ENCODE data around the gene ARIH2.
A peak's percentile ranks its signal among the peaks of the same experiment; 100 is the strongest.

The ARIH2 gene

GRCh38 chr3:48945432-48945831 lies 26.8 kb downstream of the ARIH2 start:
- peaks cover 3% of the 10 kb centered on the region for H3K36me3 ChIP-seq (ENCODE audit: control insufficient read depth, insufficient read depth, low read length)
- H4K5ac ChIP-seq (ENCODE audit: low read length) = no peak overlapping the region
- H3K27me3 ChIP-seq (ENCODE audit: insufficient read depth, low read length, poor library complexity) = no peaks in the 10 kb centered on the region
- WGBS (ENCODE audit: extremely low coverage, insufficient coverage, low lambda C conversion rate) = no CpG with 5 or more reads among the region's 2 CpGs
- H3K4me2 ChIP-seq (ENCODE audit: low read length) = no peak overlapping the region
- no peak overlapping the region for H3K4ac ChIP-seq (ENCODE audit: low read depth, low read length)
- no peak overlapping the region for H4K8ac ChIP-seq (ENCODE audit: low read depth, low read length)
- H2AK5ac ChIP-seq (ENCODE audit: low read length) = no peak overlapping the region
- no peak overlapping the region for H3K56ac ChIP-seq (ENCODE audit: low read length)
- H2BK120ac ChIP-seq (ENCODE audit: low read depth, low read length) = no peak overlapping the region
- peaks cover 14% of the 10 kb centered on the region for H3K79me1 ChIP-seq (ENCODE audit: low read length)
- no peak overlapping the region for H3K23ac ChIP-seq (ENCODE audit: low read length)
- H2BK15ac ChIP-seq (replicated peaks; ENCODE audit: low read depth) = no peak overlapping the region
- no peak overlapping the region for H3K27ac ChIP-seq (ENCODE audit: low read depth, low read length)
- H3K4me3 ChIP-seq (ENCODE audit: low read length) = no peak overlapping the region
- no peak for DNase-seq
- no peaks in the 10 kb centered on the region for H3K4me1 ChIP-seq (ENCODE audit: control insufficient read depth, low read depth, low read length)
- H3K9ac ChIP-seq (ENCODE audit: low read length) = no peak overlapping the region
- no peak overlapping the region for H3K18ac ChIP-seq (ENCODE audit: low read length)
- no peak overlapping the region for H2BK5ac ChIP-seq (ENCODE audit: low read length)
- H3K79me2 ChIP-seq (ENCODE audit: control insufficient read depth, insufficient read depth, low read length) = peaks cover 9% of the 10 kb centered on the region

GRCh38 chr3:48945891-48946549 lies 27.4 kb downstream of the ARIH2 start:
- H3K27me3 ChIP-seq (ENCODE audit: insufficient read depth, low read length, poor library complexity) = no peaks in the 10 kb centered on the region
- no peak overlapping the region for H4K8ac ChIP-seq (ENCODE audit: low read depth, low read length)
- no peak overlapping the region for H2BK120ac ChIP-seq (ENCODE audit: low read depth, low read length)
- no peak overlapping the region for H4K5ac ChIP-seq (ENCODE audit: low read length)
- H3K4me2 ChIP-seq (ENCODE audit: low read length) = no peak overlapping the region
- no peak overlapping the region for H3K23ac ChIP-seq (ENCODE audit: low read length)
- no CpG with 5 or more reads among the region's 4 CpGs for WGBS (ENCODE audit: extremely low coverage, insufficient coverage, low lambda C conversion rate)
- DNase-seq = no peak
- no peak overlapping the region for H2AK5ac ChIP-seq (ENCODE audit: low read length)
- no peak overlapping the region for H3K27ac ChIP-seq (ENCODE audit: low read depth, low read length)
- H3K79me1 ChIP-seq (ENCODE audit: low read length) = peaks cover 14% of the 10 kb centered on the region
- no peak overlapping the region for H3K56ac ChIP-seq (ENCODE audit: low read length)
- H3K9ac ChIP-seq (ENCODE audit: low read length) = no peak overlapping the region
- no peak overlapping the region for H2BK15ac ChIP-seq (replicated peaks; ENCODE audit: low read depth)
- H3K4ac ChIP-seq (ENCODE audit: low read depth, low read length) = no peak overlapping the region
- H3K4me1 ChIP-seq (ENCODE audit: control insufficient read depth, low read depth, low read length) = no peaks in the 10 kb centered on the region
- H3K79me2 ChIP-seq (ENCODE audit: control insufficient read depth, insufficient read depth, low read length) = peaks cover 10% of the 10 kb centered on the region
- peaks cover 3% of the 10 kb centered on the region for H3K36me3 ChIP-seq (ENCODE audit: control insufficient read depth, insufficient read depth, low read length)
- no peak overlapping the region for H3K4me3 ChIP-seq (ENCODE audit: low read length)
- no peak overlapping the region for H2BK5ac ChIP-seq (ENCODE audit: low read length)
- no peak overlapping the region for H3K18ac ChIP-seq (ENCODE audit: low read length)

- H2BK15ac ChIP-seq (replicated peaks; ENCODE audit: low read depth) = no peak overlapping the region
- H3K23ac ChIP-seq (ENCODE audit: low read length) = no peak overlapping the region
- H3K9ac ChIP-seq (ENCODE audit: low read length) = no peak overlapping the region
- no peaks in the 10 kb centered on the region for H3K36me3 ChIP-seq (ENCODE audit: control insufficient read depth, insufficient read depth, low read length)
- no peak overlapping the region for H4K8ac ChIP-seq (ENCODE audit: low read depth, low read length)
- no peak overlapping the region for H3K18ac ChIP-seq (ENCODE audit: low read length)
- no peak overlapping the region for H4K5ac ChIP-seq (ENCODE audit: low read length)
- no peak overlapping the region for H3K4me2 ChIP-seq (ENCODE audit: low read length)
- no peaks in the 10 kb centered on the region for H3K4me1 ChIP-seq (ENCODE audit: control insufficient read depth, low read depth, low read length)
- H3K27ac ChIP-seq (ENCODE audit: low read depth, low read length) = no peak overlapping the region
- H3K56ac ChIP-seq (ENCODE audit: low read length) = no peak overlapping the region
- peaks cover 2% of the 10 kb centered on the region for H3K79me2 ChIP-seq (ENCODE audit: control insufficient read depth, insufficient read depth, low read length)
- H2BK120ac ChIP-seq (ENCODE audit: low read depth, low read length) = no peak overlapping the region
- no peak overlapping the region for H3K4ac ChIP-seq (ENCODE audit: low read depth, low read length)
- peaks cover 9% of the 10 kb centered on the region for H3K79me1 ChIP-seq (ENCODE audit: low read length)
- no peak overlapping the region for H2BK5ac ChIP-seq (ENCODE audit: low read length)
- no CpG with 5 or more reads among the region's 2 CpGs for WGBS (ENCODE audit: extremely low coverage, insufficient coverage, low lambda C conversion rate)
- H3K27me3 ChIP-seq (ENCODE audit: insufficient read depth, low read length, poor library complexity) = no peaks in the 10 kb centered on the region
- no peak overlapping the region for H3K4me3 ChIP-seq (ENCODE audit: low read length)
- H2AK5ac ChIP-seq (ENCODE audit: low read length) = no peak overlapping the region
- DNase-seq = no peak
Observed at GRCh38 chr3:48949376-48949717, 30.7 kb downstream of the ARIH2 start.

GRCh38 chr3:48950051-48950450 lies 31.4 kb downstream of the ARIH2 start:
- Histone ChIP-seq H3K79me1 (ENCODE audit: low read length) (peaks cover 7% of the 10 kb centered on the region), H3K18ac (ENCODE audit: low read length) (no peak overlapping the region), H3K4me3 (ENCODE audit: low read length) (no peak overlapping the region), H3K9ac (ENCODE audit: low read length) (no peak overlapping the region), H4K8ac (ENCODE audit: low read depth, low read length) (no peak overlapping the region), H4K5ac (ENCODE audit: low read length) (no peak overlapping the region), H3K4me2 (ENCODE audit: low read length) (no peak overlapping the region), H3K4me1 (ENCODE audit: control insufficient read depth, low read depth, low read length) (no peaks in the 10 kb centered on the region), H3K4ac (ENCODE audit: low read depth, low read length) (no peak overlapping the region), H2AK5ac (ENCODE audit: low read length) (no peak overlapping the region), H3K56ac (ENCODE audit: low read length) (no peak overlapping the region), H3K27me3 (ENCODE audit: insufficient read depth, low read length, poor library complexity) (no peaks in the 10 kb centered on the region), H2BK15ac (replicated peaks; ENCODE audit: low read depth) (no peak overlapping the region), H3K23ac (ENCODE audit: low read length) (no peak overlapping the region), H3K36me3 (ENCODE audit: control insufficient read depth, insufficient read depth, low read length) (no peaks in the 10 kb centered on the region), H2BK120ac (ENCODE audit: low read depth, low read length) (no peak overlapping the region), H2BK5ac (ENCODE audit: low read length) (no peak overlapping the region), H3K27ac (ENCODE audit: low read depth, low read length) (no peak overlapping the region), H3K79me2 (ENCODE audit: control insufficient read depth, insufficient read depth, low read length) (peaks cover 1% of the 10 kb centered on the region)
- no peak for DNase-seq
- no CpG with 5 or more reads among the region's 1 CpG for WGBS (ENCODE audit: extremely low coverage, insufficient coverage, low lambda C conversion rate)

GRCh38 chr3:48951764-48952163 lies 33.1 kb downstream of the ARIH2 start:
- Histone ChIP-seq H3K27ac (ENCODE audit: low read depth, low read length) (no peak overlapping the region), H2BK15ac (replicated peaks; ENCODE audit: low read depth) (no peak overlapping the region), H2AK5ac (ENCODE audit: low read length) (no peak overlapping the region), H3K23ac (ENCODE audit: low read length) (no peak overlapping the region), H3K79me2 (ENCODE audit: control insufficient read depth, insufficient read depth, low read length) (peaks cover 1% of the 10 kb centered on the region), H3K9ac (ENCODE audit: low read length) (no peak overlapping the region), H3K18ac (ENCODE audit: low read length) (no peak overlapping the region), H2BK120ac (ENCODE audit: low read depth, low read length) (no peak overlapping the region), H3K4me1 (ENCODE audit: control insufficient read depth, low read depth, low read length) (no peaks in the 10 kb centered on the region), H2BK5ac (ENCODE audit: low read length) (no peak overlapping the region), H3K79me1 (ENCODE audit: low read length) (peaks cover 6% of the 10 kb centered on the region), H4K8ac (ENCODE audit: low read depth, low read length) (no peak overlapping the region), H3K4me3 (ENCODE audit: low read length) (no peak overlapping the region), H3K27me3 (ENCODE audit: insufficient read depth, low read length, poor library complexity) (no peaks in the 10 kb centered on the region), H3K4ac (ENCODE audit: low read depth, low read length) (no peak overlapping the region), H4K5ac (ENCODE audit: low read length) (no peak overlapping the region), H3K4me2 (ENCODE audit: low read length) (no peak overlapping the region), H3K56ac (ENCODE audit: low read length) (no peak overlapping the region), H3K36me3 (ENCODE audit: control insufficient read depth, insufficient read depth, low read length) (no peaks in the 10 kb centered on the region)
- WGBS (ENCODE audit: extremely low coverage, insufficient coverage, low lambda C conversion rate) = no CpG with 5 or more reads among the region's 4 CpGs
- DNase-seq = no peak

GRCh38 chr3:48952510-48953118 lies 34.0 kb downstream of the ARIH2 start:
- H3K4me3 ChIP-seq (ENCODE audit: low read length) = no peak overlapping the region
- H2BK120ac ChIP-seq (ENCODE audit: low read depth, low read length) = no peak overlapping the region
- H3K9ac ChIP-seq (ENCODE audit: low read length) = no peak overlapping the region
- H2AK5ac ChIP-seq (ENCODE audit: low read length) = no peak overlapping the region
- H3K23ac ChIP-seq (ENCODE audit: low read length) = no peak overlapping the region
- H3K36me3 ChIP-seq (ENCODE audit: control insufficient read depth, insufficient read depth, low read length) = no peaks in the 10 kb centered on the region
- H2BK5ac ChIP-seq (ENCODE audit: low read length) = no peak overlapping the region
- H3K4me1 ChIP-seq (ENCODE audit: control insufficient read depth, low read depth, low read length) = no peaks in the 10 kb centered on the region
- H4K8ac ChIP-seq (ENCODE audit: low read depth, low read length) = no peak overlapping the region
- H3K79me1 ChIP-seq (ENCODE audit: low read length) = peaks cover 5% of the 10 kb centered on the region
- peaks cover 1% of the 10 kb centered on the region for H3K79me2 ChIP-seq (ENCODE audit: control insufficient read depth, insufficient read depth, low read length)
- no CpG with 5 or more reads among the region's 8 CpGs for WGBS (ENCODE audit: extremely low coverage, insufficient coverage, low lambda C conversion rate)
- H3K27me3 ChIP-seq (ENCODE audit: insufficient read depth, low read length, poor library complexity) = no peaks in the 10 kb centered on the region
- no peak overlapping the region for H3K4me2 ChIP-seq (ENCODE audit: low read length)
- no peak overlapping the region for H3K18ac ChIP-seq (ENCODE audit: low read length)
- no peak overlapping the region for H4K5ac ChIP-seq (ENCODE audit: low read length)
- no peak overlapping the region for H2BK15ac ChIP-seq (replicated peaks; ENCODE audit: low read depth)
- H3K27ac ChIP-seq (ENCODE audit: low read depth, low read length) = no peak overlapping the region
- no peak overlapping the region for H3K56ac ChIP-seq (ENCODE audit: low read length)
- DNase-seq = peak; percentile 74
- H3K4ac ChIP-seq (ENCODE audit: low read depth, low read length) = no peak overlapping the region
